Measurements from ENCODE around the gene PPDPF.
"Not testable (repeated sequence)": the region's sequence is repeated elsewhere in the genome, so short reads cannot be mapped to it uniquely, and the experiment has no call there.

Gene PPDPF

GRCh38 chr20:63566395-63567135 is 46.0 kb downstream of the PPDPF start:
- DNase-seq, result no peak

- DNase-seq, result no peak
Observed at GRCh38 chr20:63567136-63567385, 46.5 kb downstream of the PPDPF start.

- no peak for DNase-seq
Observed at GRCh38 chr20:63567386-63568169, 47.0 kb downstream of the PPDPF start.

- no peak for DNase-seq
Observed at GRCh38 chr20:63568170-63568981, 47.8 kb downstream of the PPDPF start.

GRCh38 chr20:63568986-63569949 is 48.7 kb downstream of the PPDPF start:
- DNase-seq, result no peak

GRCh38 chr20:63570281-63571086 is 49.9 kb downstream of the PPDPF start:
- no peak for DNase-seq

GRCh38 chr20:63571087-63571478 is 50.5 kb downstream of the PPDPF start:
- not testable (repeated sequence) for DNase-seq

Data from NCI-H1417 (cell line).